CD14-positive monocyte (primary cell): ENCODE results near the gene LMTK2. TPM values are rescaled to one million over a fixed set of nuclear protein-coding genes. Genes with fewer than 3 reads are reported as not detected.

ENCODE experiments used
- DNase-seq, 3 donors: peaks; one replicate each; pipeline ENCODE4 v3.0.0-alpha.2; 2011 to 2022
- H2AFZ ChIP-seq: 2 replicates; pipeline ENCODE4 v1.6.0; 2012; ENCODE audit warnings: mild to moderate bottlenecking, low read depth, low read length, inconsistent platforms; ENCODE audit not compliant: insufficient read depth, poor library complexity, severe bottlenecking
- H3K27ac ChIP-seq, 2 donors: 1 replicate in 1 of 2; 2 replicates in 1 of 2; pipeline ENCODE4 v1.5.1; 2012 to 2013; ENCODE audit warnings: low read length in 2 of 2, control low read depth in 1 of 2, inconsistent platforms in 1 of 2, low read depth in 1 of 2, mild to moderate bottlenecking in 1 of 2
- H3K27me3 ChIP-seq, 2 donors: one replicate each; pipeline versions ENCODE4 v1.6.0 to v1.6.1; 2011 to 2013; ENCODE audit warnings: low read length in 2 of 2; ENCODE audit not compliant: control insufficient read depth in 2 of 2, insufficient read depth in 2 of 2
- H3K36me3 ChIP-seq, 2 donors: replicated peaks in 1 of 2; 1 replicate in 1 of 2; 2 replicates in 1 of 2; pipeline versions ENCODE4 v1.5.1 to v1.6.1; 2012 to 2013; ENCODE audit warnings: low read length in 2 of 2, control low read depth in 1 of 2, inconsistent platforms in 1 of 2, mild to moderate bottlenecking in 1 of 2; ENCODE audit not compliant: insufficient read depth in 2 of 2, control insufficient read depth in 1 of 2
- H3K4me1 ChIP-seq, 2 donors: 1 replicate in 1 of 2; 2 replicates in 1 of 2; pipeline versions ENCODE4 v1.5.1 to v1.6.1; 2012 to 2013; ENCODE audit warnings: low read length in 2 of 2, control low read depth in 1 of 2, inconsistent platforms in 1 of 2, mild to moderate bottlenecking in 1 of 2, moderate library complexity in 1 of 2; ENCODE audit not compliant: insufficient read depth in 2 of 2, control insufficient read depth in 1 of 2
- H3K4me2 ChIP-seq: replicated peaks from 2 replicates; pipeline ENCODE3; 2012; ENCODE audit warnings: low read length, moderate library complexity, mild to moderate bottlenecking; ENCODE audit not compliant: poor library complexity, severe bottlenecking; ENCODE audit errors: extremely low read depth
- H3K4me3 ChIP-seq, 3 experiments: fragments of 200-600 bp in 1 of 3; sonication (generic) in 1 of 3; replicated peaks in 1 of 3; 1 replicate in 2 of 3; 2 replicates in 1 of 3; pipeline ENCODE4 v1.5.1; 2011 to 2013; ENCODE audit warnings: low read length in 3 of 3, mild to moderate bottlenecking in 3 of 3, control low read depth in 2 of 3, low read depth in 2 of 3, inconsistent platforms in 1 of 3, moderate library complexity in 1 of 3
- H3K79me2 ChIP-seq: 2 replicates; pipeline ENCODE4 v1.6.0; 2012; ENCODE audit warnings: mild to moderate bottlenecking, control low read depth, inconsistent platforms, low read length, moderate library complexity; ENCODE audit not compliant: insufficient read depth
- H3K9ac ChIP-seq: 2 replicates; pipeline ENCODE4 v1.6.0; 2017; ENCODE audit warnings: low read length, mild to moderate bottlenecking; ENCODE audit not compliant: insufficient read depth, poor library complexity, severe bottlenecking
- H3K9me3 ChIP-seq, 2 donors: replicated peaks in 1 of 2; 1 replicate in 1 of 2; 2 replicates in 1 of 2; pipeline versions ENCODE4 v1.5.1 to v1.6.1; 2012 to 2013; ENCODE audit warnings: low read length in 2 of 2, control low read depth in 1 of 2; ENCODE audit not compliant: control insufficient read depth in 1 of 2, insufficient read depth in 1 of 2
- H4K20me1 ChIP-seq: 2 replicates; pipeline ENCODE4 v1.6.0; 2012; ENCODE audit warnings: mild to moderate bottlenecking, low read length, control low read depth, moderate library complexity; ENCODE audit not compliant: insufficient read depth
- H3K27ac Mint-ChIP-seq, 7 donors: one replicate each; pipeline ENCODE4 v1.8.0; 2020; ENCODE audit warnings: mild to moderate bottlenecking in 7 of 7, mixed read lengths in 7 of 7, moderate library complexity in 6 of 7, inconsistent platforms in 2 of 7
- H3K27me3 Mint-ChIP-seq, 3 donors: one replicate each; pipeline ENCODE4 v1.8.0; 2021 to 2022; ENCODE audit warnings: low read depth in 3 of 3, mild to moderate bottlenecking in 3 of 3, mixed read lengths in 3 of 3, moderate library complexity in 3 of 3, inconsistent platforms in 1 of 3
- H3K36me3 Mint-ChIP-seq, 2 donors: one replicate each; pipeline ENCODE4 v1.8.0; 2020; ENCODE audit warnings: mixed read lengths in 2 of 2, inconsistent platforms in 1 of 2, mild to moderate bottlenecking in 1 of 2
- H3K4me1 Mint-ChIP-seq: one replicate; pipeline ENCODE4 v1.8.0; 2020; ENCODE audit warnings: mild to moderate bottlenecking, mixed read lengths
- H3K4me3 Mint-ChIP-seq, 2 donors: one replicate each; pipeline ENCODE4 v1.8.0; 2020; ENCODE audit warnings: mild to moderate bottlenecking in 2 of 2, mixed read lengths in 2 of 2, moderate library complexity in 1 of 2
- H3K9me3 Mint-ChIP-seq, 7 donors: one replicate each; pipeline ENCODE4 v1.8.0; 2020 to 2022; ENCODE audit warnings: mixed read lengths in 7 of 7, mild to moderate bottlenecking in 6 of 7, moderate library complexity in 6 of 7, inconsistent platforms in 2 of 7
- WGBS: methylation state at CpG from one replicate; pipeline ENCODE4 v1.1.5; 2013; ENCODE audit warnings: missing lambda C conversion rate; ENCODE audit not compliant: insufficient coverage; 5-methylcytosine and 5-hydroxymethylcytosine counted together
- intact Hi-C, 2 donors: fragments of 100-400 bp; cut with micrococcal nuclease; formaldehyde crosslinking; loops; one replicate each; pipeline versions ENCODE4 v1.15.0 to v1.15.1; 2023
- polyA plus RNA-seq, 3 donors: library from polyadenylated mRNA; depleted of rRNA in 1 of 3; unstranded in 2 of 3; stranded (reverse) in 1 of 3; fragments of 300-500 nt in 2 of 3; fragments of >200 nt in 1 of 3; fragmentation: Illumina TruSeq in 2 of 3; gene quantifications; 1 replicate in 2 of 3; 2 replicates in 1 of 3; pipeline ENCODE4 v1.2.3, GENCODE V29; 2012 to 2021
- TF ChIP-seq, protein P1 (sequence below): fragments of 200-600 bp; IDR thresholded peaks from one replicate; pipeline ENCODE4 v1.8.0; 2022; ENCODE audit warnings: antibody characterized with exemption, mild to moderate bottlenecking

The LMTK2 gene
- polyA plus RNA-seq, 3 donors, result 1.7 to 9.2 (median 1.8) TPM

DNA sequence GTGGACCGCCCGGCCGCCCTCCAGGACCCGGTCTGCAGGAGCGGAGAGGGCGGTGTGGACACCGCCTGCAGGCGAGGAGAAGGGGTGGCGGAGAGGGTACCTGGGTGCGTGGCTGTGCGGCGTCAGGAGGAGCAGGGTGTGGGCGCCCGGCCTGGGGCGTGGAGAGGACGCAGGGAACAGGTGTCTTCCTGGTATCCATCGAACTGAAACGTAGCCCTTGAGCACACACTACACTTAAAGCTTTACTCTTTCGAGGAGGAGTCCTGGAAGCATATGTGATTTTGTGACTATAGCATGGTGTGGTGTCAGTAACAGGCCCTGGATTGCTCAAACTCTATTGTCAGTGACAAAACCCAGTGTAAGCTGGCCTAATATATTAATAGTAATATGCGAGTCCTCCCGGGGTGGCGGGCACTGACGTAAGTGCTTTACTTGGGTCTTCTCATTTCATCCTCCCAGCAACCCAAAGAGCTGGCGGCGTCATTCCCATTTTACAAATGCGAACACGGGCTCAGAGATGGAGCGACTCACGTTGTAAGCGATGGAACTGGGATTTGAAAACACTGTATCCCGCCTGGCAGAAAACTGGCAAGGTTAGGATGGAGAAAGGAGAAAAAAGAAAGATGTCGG lies 145.9 kb downstream of the LMTK2 start:
- TF ChIP-seq, protein P1, sequence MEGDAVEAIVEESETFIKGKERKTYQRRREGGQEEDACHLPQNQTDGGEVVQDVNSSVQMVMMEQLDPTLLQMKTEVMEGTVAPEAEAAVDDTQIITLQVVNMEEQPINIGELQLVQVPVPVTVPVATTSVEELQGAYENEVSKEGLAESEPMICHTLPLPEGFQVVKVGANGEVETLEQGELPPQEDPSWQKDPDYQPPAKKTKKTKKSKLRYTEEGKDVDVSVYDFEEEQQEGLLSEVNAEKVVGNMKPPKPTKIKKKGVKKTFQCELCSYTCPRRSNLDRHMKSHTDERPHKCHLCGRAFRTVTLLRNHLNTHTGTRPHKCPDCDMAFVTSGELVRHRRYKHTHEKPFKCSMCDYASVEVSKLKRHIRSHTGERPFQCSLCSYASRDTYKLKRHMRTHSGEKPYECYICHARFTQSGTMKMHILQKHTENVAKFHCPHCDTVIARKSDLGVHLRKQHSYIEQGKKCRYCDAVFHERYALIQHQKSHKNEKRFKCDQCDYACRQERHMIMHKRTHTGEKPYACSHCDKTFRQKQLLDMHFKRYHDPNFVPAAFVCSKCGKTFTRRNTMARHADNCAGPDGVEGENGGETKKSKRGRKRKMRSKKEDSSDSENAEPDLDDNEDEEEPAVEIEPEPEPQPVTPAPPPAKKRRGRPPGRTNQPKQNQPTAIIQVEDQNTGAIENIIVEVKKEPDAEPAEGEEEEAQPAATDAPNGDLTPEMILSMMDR, result no peak
- peaks cover 0 to 2% (median 0%) of the 10 kb centered on the region in 7 donors for H3K9me3 Mint-ChIP-seq
- Histone ChIP-seq H3K4me1 (peaks cover 53 to 57% of the 10 kb centered on the region in 2 donors), H3K36me3 (peaks cover 11 to 16% of the 10 kb centered on the region in 2 donors), H4K20me1 (peaks cover 20% of the 10 kb centered on the region), H3K79me2 (peaks cover 48% of the 10 kb centered on the region), H3K27ac (peak overlapping the region; percentile 20 to 94), H3K4me3 (peak overlapping the region; percentile 70 to 98 (median 81)), H3K9ac (peak overlapping the region; percentile 79), H3K4me2 (peak overlapping the region; percentile 82), H2AFZ (peak overlapping the region; percentile 90), H3K9me3 (no peaks in the 10 kb centered on the region), H3K27me3 (no peaks in the 10 kb centered on the region)
- peaks cover 29 to 46% of the 10 kb centered on the region in 2 donors for H3K36me3 Mint-ChIP-seq
- 24% methylated on average over 14 of the region's 32 CpGs for WGBS
- H3K27ac Mint-ChIP-seq, result peak overlapping the region; percentile 90 to 96 (median 94)
- peaks cover 0 to 3% (median 0%) of the 10 kb centered on the region in 3 donors for H3K27me3 Mint-ChIP-seq
- no peak for DNase-seq
- H3K4me3 Mint-ChIP-seq, result peak overlapping the region; percentile 92 to 96
- peaks cover 54% of the 10 kb centered on the region for H3K4me1 Mint-ChIP-seq
- intact Hi-C loops, result loop anchor here (5.0 to 10.0 kb wide), 2 partner anchors 35 to 118 kb away; no protein-coding TSS in a partner anchor

- no peak overlapping the region for H3K4me3 Mint-ChIP-seq
- peaks cover 0 to 3% (median 0%) of the 10 kb centered on the region in 3 donors for H3K27me3 Mint-ChIP-seq
- peaks cover 36 to 38% of the 10 kb centered on the region in 2 donors for H3K4me1 ChIP-seq
- TF ChIP-seq, protein P1, result no peak
- peaks cover 0 to 2% (median 0%) of the 10 kb centered on the region in 7 donors for H3K9me3 Mint-ChIP-seq
- intact Hi-C loops, result loop anchor here (5.0 to 10.0 kb wide), 2 partner anchors 33 to 120 kb away; no protein-coding TSS in a partner anchor
- no peaks in the 10 kb centered on the region for H3K9me3 ChIP-seq
- peaks cover 22% of the 10 kb centered on the region for H4K20me1 ChIP-seq
- H3K4me1 Mint-ChIP-seq, result peaks cover 38% of the 10 kb centered on the region
- WGBS, result 100% methylated on average over 1 of the region's 4 CpGs
- no peak overlapping the region for H3K27ac ChIP-seq
- no peak overlapping the region for H3K4me3 ChIP-seq
- H3K27me3 ChIP-seq, result no peaks in the 10 kb centered on the region
- no peak overlapping the region for H3K9ac ChIP-seq
- H3K27ac Mint-ChIP-seq, result peak overlapping the region in 1 of 7 donors; percentile 66
- H3K36me3 Mint-ChIP-seq, result peaks cover 26 to 48% of the 10 kb centered on the region in 2 donors
- no peak overlapping the region for H2AFZ ChIP-seq
- peaks cover 15 to 21% of the 10 kb centered on the region in 2 donors for H3K36me3 ChIP-seq
- no peak for DNase-seq
- no peak overlapping the region for H3K4me2 ChIP-seq
- peaks cover 40% of the 10 kb centered on the region for H3K79me2 ChIP-seq
These were observed 147.9 kb downstream of the LMTK2 start for GRCh38 chr7:98254516-98254915.
